HG03469 (cell line): ENCODE measurements around the gene MYOF.
"Not testable (repeated sequence)": the region's sequence is repeated elsewhere in the genome, so short reads cannot be mapped to it uniquely, and the experiment has no call there.

Experiments
- ATAC-seq: cut with Tn5 transposase; IDR thresholded peaks from one replicate; pipeline ENCODE4 v1.9.1; 2021; ENCODE audit warnings: mild to moderate bottlenecking, moderate library complexity, moderate number of reproducible peaks; ENCODE audit not compliant: unreplicated experiment

The MYOF gene

DNA sequence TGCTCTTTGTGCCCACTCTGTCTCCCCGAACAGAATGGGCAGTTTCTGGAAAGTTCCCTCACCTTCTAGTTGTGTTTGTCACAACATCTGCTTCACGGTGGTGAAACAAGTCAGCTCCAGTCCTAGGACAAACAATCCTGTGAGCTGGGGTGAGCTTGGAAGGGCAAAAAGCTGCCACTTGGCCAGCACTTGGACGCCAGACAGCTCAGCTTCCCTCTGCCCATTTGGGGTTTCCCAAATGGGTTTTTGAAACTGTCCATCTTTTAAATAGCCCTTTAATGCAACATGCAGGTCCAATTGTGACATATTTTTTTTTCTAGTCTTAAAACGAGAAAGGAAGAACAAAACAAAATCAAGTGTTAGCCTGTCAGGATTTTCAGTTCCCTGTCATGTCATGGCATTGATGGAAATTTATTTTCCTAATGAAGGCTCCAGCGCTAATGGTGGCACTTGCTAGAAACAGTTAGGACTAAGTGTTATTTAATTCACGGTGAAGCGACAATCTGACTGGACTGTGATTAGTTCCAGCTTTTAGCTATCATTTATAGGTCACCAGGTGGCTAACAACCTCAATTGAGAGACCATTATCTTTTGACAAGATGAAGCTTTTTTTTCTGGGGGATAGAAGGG lies 181.7 kb downstream of the MYOF start:
- ATAC-seq, result no peak

GRCh38 chr10:93299606-93300287 lies 182.4 kb downstream of the MYOF start:
- ATAC-seq, result no peak

GRCh38 chr10:93299195-93299594 lies 182.9 kb downstream of the MYOF start:
- ATAC-seq, result no peak

DNA sequence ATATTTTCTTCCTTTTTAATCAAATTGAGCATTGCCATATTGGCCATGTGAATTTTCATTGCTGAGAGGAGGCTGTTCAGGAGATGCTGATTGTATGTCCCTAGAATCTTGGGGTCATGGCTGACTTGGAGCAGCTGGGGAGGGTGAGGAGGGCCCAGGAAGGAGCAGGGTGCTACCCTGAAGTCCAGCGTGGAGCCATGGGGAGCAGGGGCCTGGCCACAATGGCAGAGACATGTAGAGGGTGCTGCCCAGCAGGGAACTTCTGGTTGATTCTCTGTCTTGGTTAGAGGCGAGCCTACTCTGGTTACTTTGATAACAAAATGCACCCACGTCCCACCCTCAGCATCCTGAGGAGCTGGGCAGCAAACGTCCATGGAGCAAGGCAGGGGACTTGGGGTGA lies 186.0 kb downstream of the MYOF start:
- ATAC-seq, result no peak

DNA sequence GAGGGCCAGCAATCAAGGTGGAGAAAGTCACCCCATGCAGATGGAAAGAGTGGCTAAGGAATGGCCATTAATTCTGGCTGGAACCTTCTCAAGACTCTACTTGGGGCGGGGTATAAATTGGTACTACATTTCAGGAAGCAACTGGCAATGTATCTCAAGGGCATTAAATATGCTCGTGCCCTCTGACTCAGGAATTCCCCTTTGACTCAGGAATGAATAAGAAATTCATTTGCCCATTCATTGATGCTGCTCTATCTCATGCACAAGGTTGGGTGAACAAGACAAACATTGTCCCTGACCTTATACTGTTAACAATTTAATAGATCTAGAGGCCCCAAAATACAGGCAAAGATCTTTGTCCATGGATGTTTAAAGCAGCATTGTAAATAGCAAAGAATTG lies 188.1 kb downstream of the MYOF start:
- no peak for ATAC-seq

DNA sequence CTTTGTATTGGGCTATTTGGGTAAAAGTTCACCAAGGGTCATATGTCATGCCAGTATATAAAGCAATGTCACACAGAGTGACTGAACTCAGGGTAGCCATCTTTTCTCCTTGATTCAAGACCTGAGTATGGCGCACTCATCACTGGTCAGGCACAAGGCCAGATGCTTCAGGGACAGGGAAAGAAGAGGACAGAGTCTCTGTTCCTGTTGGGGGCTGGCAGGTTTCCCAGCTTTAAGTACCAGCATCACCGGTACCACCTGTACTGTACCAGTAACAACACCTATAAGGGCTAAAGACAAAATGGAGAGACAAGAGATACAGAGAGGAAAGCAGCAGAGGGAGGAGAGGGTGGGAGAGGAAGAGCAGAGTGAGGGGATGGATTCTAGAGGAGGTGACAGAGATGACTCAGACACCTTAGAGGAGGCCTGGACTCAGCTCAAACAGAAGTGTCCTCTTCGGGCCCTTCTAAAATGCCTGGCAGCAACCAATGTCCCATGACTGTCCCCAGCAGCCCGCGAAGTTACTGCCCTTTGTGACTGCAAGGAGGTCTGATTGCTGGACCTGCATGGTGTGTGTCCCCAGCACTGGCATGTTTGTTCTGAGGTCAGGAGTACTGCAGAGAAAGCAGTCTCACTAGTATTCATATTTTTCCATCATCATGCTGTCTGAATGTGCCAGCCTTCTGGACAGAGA lies 191.3 kb downstream of the MYOF start:
- ATAC-seq, result no peak

DNA sequence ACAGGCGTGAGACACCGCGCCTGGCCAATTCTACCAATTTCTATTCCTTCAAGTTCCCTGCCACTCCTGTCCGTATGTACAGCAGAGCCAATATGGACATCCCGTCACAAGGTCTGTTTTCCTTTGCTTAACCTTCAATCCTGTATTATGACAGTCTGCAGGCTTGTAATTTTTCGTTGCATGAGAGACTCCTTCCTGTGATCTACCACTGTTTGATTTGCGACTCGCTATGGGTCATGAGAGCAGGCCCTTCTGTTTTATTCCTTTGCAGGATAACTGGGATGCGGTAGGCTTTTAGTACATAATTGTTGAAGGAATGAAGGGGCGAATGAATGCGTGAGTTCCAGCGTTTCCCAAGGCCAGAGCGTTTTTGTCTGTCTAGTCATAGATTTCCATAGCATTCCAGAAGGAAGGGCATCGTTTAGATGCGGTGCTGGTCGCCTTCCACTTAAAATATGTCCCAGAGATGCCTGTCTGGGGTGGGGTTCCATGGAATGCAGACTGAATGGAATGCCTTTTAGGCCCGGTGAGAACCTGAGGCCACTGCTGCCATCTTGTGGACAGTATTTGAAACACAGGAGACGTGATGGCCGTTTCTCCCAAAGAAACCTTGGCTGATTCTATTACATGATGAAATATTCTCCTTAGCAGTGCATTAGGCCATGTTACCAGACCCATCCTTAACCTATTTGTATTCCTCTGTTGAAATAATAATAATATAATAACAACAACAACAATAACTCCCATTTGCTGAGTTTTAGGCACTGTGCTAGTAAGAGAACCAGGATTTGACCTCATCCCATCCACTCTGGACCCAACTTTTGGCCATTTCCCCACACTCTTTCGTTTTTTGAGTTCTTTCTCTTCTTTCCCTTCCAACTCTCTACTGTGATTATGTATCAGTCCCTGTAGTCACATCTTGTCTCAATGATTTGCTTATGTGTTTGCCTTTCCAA lies 193.2 kb downstream of the MYOF start:
- ATAC-seq, result no peak

DNA sequence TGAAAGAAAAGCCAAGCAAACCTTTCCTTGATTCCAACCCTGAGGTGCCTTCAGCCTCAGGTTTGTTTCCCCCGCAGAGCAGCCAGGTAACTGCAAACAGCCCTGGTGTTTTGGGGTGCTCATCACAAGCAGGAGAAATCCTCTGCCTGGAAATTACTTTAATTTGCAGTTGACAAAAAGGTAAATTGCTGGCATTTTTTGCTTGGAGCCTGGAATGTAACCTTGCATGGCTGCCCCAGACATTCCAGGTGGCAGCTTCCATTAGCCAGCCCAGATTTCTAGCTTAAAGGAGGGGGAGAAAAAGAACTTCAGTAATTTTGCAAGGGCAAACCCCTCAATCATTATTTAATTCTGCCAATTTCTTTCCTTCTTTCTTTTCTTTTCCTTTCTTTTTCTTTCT lies 194.4 kb downstream of the MYOF start:
- no peak for ATAC-seq

DNA sequence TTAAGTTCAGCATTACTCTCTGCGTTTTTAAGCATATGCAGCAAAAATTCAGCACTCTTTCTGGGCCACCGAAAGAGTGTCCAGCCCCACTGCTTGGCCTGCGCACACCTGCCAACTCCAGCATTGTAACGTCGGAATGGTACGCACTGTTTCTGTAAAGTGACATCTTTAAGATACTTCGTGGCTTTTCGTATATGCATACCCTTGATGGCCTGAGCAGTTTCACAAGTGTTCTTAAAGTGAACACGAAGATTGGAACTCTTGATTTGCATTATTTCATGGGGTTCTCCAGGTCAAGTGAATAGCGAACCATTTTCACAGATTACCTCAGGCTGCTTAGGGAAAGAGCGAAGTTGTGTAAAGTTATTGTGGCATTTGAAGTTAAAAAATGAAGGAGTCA lies 197.9 kb downstream of the MYOF start:
- ATAC-seq, result not testable (repeated sequence)

- ATAC-seq, result no peak
Observed at GRCh38 chr10:93281367-93281720, 200.8 kb downstream of the MYOF start.

GRCh38 chr10:93280699-93281366 lies 201.3 kb downstream of the MYOF start:
- no peak for ATAC-seq

DNA sequence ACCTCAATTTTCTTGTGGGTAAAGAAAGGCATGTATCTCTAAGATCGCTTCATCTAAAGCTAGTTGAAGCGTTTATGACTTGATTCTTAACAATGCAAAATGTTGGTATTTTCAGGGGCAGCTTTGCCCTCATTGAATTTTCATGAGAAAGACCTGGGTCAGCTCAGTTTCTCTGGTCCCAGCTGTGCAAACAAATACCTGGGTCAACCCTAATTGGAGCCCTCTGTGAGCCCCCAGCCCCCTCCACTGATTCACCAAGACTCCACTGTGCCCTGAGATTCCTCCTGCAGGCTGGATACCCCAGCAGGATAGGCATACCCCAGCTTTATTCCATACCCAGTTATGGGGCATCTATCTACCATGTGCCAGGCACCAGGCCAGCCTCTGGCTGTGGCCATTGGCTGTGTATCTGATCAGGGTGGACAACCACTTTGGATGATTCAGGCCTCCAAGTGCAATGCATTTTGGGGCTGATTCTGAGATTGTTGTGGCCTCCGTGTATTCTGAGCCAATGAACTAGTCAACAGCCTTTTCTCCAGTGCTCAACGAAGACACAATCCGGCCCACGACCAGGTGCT lies 201.9 kb downstream of the MYOF start:
- ATAC-seq, result no peak

DNA sequence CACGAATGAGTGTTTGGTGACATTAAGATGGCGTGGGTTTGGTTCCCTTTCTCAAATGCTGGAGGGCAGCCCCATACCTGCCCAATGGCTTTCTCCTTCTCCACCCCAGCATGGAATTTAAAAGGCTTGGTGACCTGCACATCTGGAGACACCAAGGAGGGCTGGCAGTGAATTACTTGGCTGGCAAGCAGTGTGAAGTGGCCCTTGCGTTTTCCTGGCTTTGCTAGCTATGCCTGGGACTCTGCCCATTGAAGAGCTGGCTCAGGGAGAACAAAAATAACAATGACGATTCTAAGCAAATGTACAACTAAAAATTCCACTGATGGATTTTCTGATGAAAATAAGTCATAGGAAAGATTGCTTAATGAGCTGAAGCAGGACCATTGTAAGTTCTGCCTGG lies 204.8 kb downstream of the MYOF start:
- ATAC-seq, result no peak

DNA sequence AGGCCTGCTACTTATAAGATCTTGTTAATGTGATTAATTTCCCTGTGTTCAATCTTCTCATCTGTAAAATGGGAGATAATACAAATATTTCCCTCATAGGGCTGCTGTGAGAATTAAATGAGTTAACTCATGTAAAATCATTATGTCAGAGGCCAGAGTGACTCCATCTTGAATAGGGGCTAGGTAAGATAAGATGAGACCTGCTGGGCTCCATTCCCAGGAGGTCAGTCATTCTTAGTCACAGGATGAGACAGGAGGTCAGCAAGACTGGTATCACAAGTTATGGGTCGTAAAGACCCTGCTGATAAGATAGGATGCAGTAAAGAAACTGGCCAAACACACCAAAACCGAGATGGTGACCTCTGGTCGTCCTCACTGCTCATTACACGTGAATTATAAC lies 207.7 kb downstream of the MYOF start:
- ATAC-seq, result no peak

DNA sequence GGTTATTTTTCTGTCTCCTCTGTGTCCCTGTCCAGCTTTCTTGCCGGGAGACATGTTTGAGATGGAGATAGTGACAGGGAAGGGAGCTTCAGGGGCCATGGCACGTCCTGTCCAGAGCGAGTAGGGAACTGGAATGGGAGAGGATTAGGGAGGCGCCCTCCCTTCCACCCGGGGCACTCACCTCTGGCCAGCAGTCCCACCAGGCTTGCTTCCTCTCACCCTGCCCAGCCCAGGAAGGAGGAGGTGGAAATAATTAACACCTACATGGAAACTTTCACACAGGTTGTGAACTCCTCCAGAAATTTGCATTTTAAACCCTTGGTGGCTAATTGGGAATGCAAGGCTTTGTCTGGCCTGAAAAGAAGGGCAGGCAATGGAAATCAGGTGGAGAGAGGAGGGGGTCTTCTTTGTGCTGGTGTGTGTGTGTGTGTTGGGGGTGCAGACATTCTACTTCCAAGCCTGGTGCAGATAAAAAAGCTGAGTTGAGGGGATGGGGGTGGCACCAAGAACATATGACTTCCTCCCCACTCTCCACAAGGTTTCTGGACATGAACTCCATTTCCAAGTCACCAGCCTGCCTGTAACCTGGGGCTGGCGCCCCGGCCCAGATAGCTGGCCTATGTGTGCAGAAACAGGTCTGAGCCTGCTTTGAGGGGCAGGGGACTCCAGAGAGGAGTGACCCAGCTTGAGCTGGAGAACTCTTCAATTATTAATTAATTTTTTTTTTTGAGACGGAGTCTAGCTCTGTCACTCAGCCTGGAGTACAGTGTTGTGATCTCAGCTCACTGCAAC lies 209.1 kb downstream of the MYOF start:
- no peak for ATAC-seq

- no peak for ATAC-seq
Observed at GRCh38 chr10:93271347-93271746, 210.8 kb downstream of the MYOF start.

GRCh38 chr10:93269281-93269680 lies 212.9 kb downstream of the MYOF start:
- ATAC-seq, result no peak

DNA sequence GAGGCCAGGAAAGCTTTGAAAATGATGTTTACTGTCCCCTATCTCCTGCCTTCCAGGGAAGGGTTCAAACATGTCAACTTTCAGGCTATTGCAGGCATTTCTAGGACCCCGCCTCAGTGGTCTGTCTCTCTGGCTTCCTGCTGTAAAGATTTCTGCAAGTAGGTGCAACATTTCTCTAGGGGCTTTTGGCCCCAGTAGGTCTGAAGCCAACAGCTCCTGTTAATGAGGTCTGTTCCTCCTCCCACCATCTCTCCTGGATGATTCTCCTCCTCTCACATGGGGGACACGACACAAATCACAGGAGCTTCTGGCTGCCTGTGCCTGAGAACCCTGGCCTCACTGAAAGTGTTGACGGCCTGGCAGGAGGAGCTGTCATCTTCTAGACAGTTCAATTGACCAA lies 214.1 kb downstream of the MYOF start:
- ATAC-seq, result no peak

GRCh38 chr10:93267521-93267920 lies 214.6 kb downstream of the MYOF start:
- ATAC-seq, result peak; percentile 99

GRCh38 chr10:93266858-93267257 lies 215.3 kb downstream of the MYOF start:
- ATAC-seq, result no peak
